ENCODE data around the gene GRIP1.

GRCh38 chr12:66491853-66492252, 187.0 kb downstream of the GRIP1 start:
- TF ChIP-seq, protein P1, sequence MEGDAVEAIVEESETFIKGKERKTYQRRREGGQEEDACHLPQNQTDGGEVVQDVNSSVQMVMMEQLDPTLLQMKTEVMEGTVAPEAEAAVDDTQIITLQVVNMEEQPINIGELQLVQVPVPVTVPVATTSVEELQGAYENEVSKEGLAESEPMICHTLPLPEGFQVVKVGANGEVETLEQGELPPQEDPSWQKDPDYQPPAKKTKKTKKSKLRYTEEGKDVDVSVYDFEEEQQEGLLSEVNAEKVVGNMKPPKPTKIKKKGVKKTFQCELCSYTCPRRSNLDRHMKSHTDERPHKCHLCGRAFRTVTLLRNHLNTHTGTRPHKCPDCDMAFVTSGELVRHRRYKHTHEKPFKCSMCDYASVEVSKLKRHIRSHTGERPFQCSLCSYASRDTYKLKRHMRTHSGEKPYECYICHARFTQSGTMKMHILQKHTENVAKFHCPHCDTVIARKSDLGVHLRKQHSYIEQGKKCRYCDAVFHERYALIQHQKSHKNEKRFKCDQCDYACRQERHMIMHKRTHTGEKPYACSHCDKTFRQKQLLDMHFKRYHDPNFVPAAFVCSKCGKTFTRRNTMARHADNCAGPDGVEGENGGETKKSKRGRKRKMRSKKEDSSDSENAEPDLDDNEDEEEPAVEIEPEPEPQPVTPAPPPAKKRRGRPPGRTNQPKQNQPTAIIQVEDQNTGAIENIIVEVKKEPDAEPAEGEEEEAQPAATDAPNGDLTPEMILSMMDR (conservative IDR thresholded peaks at IDR 0.05; ENCODE audit: low read depth in 2 of 2) = no peak
- TF ChIP-seq EZH2 (IDR thresholded peaks at IDR 0.05; ENCODE audit: low read depth, unreplicated experiment) = no peak
- TF ChIP-seq POLR2AphosphoS5 (IDR thresholded peaks at IDR 0.05; ENCODE audit: low read depth) = no peak
- TF ChIP-seq REST (IDR thresholded peaks at IDR 0.05; ENCODE audit: unreplicated experiment) = no peak
- TF ChIP-seq EZH2phosphoT487 (IDR thresholded peaks at IDR 0.05; ENCODE audit: unreplicated experiment) = no peak
- TF ChIP-seq ETS1 (IDR thresholded peaks at IDR 0.05) = no peak
- no peak for TF ChIP-seq CREB1 (CRISPR knock-in tag; IDR thresholded peaks at IDR 0.05; ENCODE audit: low read depth)
